Adrenal gland (tissue), 5 donors: Measurements from ENCODE around the gene TMEM117.

ENCODE experiments used
- POLR2A ChIP-seq, 2 donors: fragments of 450-650 bp; IDR thresholded peaks; one replicate each; pipeline ENCODE4 v1.6.1; 2017; ENCODE audit warnings: antibody characterized with exemption in 2 of 2, mild to moderate bottlenecking in 2 of 2, moderate library complexity in 1 of 2
- TF ChIP-seq, protein P1 (sequence below), 6 experiments: fragments of 450-650 bp in 4 of 6; fragments of 200-600 bp in 2 of 6; sonication (generic) in 1 of 6; IDR thresholded peaks; 1 replicate in 5 of 6; 2 replicates in 1 of 6; pipeline versions ENCODE4 v1.5.1 to v1.8.0; 2016 to 2021; ENCODE audit warnings: antibody characterized with exemption in 6 of 6, mild to moderate bottlenecking in 2 of 6, moderate library complexity in 1 of 6
- donor health status: DM: no; HTN: no; CAD: no.

DNA sequence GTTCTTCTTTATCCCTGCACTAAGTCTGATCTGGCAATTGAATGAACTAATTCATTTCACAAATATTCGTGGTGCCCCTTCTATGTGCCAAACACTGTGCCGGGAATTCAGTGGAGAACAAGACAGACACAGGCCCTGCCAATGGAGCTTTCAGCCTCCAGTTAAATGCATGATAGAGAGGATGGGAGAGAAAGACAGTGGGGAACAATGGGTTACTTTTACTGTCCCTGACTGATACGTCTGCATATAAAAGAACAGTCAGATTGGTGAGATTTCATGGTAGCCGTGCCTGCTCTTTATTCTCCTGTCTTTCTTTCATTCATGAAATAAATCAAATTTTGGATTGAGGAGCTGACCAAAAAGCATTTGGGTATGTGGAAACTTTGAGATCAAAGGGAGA lies 78.5 kb downstream of the TMEM117 start:
- TF ChIP-seq, protein P1, sequence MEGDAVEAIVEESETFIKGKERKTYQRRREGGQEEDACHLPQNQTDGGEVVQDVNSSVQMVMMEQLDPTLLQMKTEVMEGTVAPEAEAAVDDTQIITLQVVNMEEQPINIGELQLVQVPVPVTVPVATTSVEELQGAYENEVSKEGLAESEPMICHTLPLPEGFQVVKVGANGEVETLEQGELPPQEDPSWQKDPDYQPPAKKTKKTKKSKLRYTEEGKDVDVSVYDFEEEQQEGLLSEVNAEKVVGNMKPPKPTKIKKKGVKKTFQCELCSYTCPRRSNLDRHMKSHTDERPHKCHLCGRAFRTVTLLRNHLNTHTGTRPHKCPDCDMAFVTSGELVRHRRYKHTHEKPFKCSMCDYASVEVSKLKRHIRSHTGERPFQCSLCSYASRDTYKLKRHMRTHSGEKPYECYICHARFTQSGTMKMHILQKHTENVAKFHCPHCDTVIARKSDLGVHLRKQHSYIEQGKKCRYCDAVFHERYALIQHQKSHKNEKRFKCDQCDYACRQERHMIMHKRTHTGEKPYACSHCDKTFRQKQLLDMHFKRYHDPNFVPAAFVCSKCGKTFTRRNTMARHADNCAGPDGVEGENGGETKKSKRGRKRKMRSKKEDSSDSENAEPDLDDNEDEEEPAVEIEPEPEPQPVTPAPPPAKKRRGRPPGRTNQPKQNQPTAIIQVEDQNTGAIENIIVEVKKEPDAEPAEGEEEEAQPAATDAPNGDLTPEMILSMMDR (IDR thresholded peaks at IDR 0.05): no peak
- no peak for TF ChIP-seq POLR2A (IDR thresholded peaks at IDR 0.05)
